HepG2 (cell line): Measurements from ENCODE around the gene CDC42EP4. TPM values are rescaled to one million over a fixed set of nuclear protein-coding genes. Genes with fewer than 3 reads are reported as not detected.

Source experiments
- ATAC-seq: fragments of 200-7000 bp; cut with Tn5 transposase; 3 replicates; pipeline ENCODE4 v1.9.1; 2020; ENCODE audit warnings: mild to moderate bottlenecking, moderate library complexity
- BruUV-seq: library from RNA; stranded (reverse); fragments of 400-500 nt; replicated peaks from 2 replicates; lab custom pipeline; 2021; lab: Mats Ljungman, UMichigan
- CTCF ChIA-PET: fragments of 300-600 bp; formaldehyde crosslinking; extraction: SDS; loops from one replicate; lab custom pipeline; 2021; ENCODE audit warnings: low total read pairs, inconsistent platforms, low intra/inter-chr PET ratio; lab: Yijun Ruan, JAX
- POLR2A ChIA-PET: fragments of 350-600 bp; sonication (Branson Sonifier 250); formaldehyde crosslinking; loops from one replicate; lab custom pipeline; 2020; ENCODE audit warnings: antibody characterized with exemption, inconsistent platforms; lab: Yijun Ruan, JAX
- DNase-seq: peaks from one replicate; pipeline ENCODE4 v3.0.0-alpha.2; 2015; ENCODE audit warnings: low spot score
- FAIRE-seq: peaks from 3 replicates; lab custom pipeline; 2011; peaks lifted over from hg19 to GRCh38; lab: Jason Lieb, UNC
- H2AFZ ChIP-seq: one replicate; pipeline ENCODE4 v1.6.1; 2011; ENCODE audit warnings: low read length, inconsistent platforms
- H3K27ac ChIP-seq: fragments of 300-600 bp; 3 replicates; pipeline ENCODE4 v1.8.0; 2011; ENCODE audit warnings: mixed run types, mild to moderate bottlenecking, mixed read lengths, low read length, inconsistent platforms; ENCODE audit not compliant: insufficient read depth; ENCODE audit errors: extremely low read length
- H3K27me3 ChIP-seq, 2 experiments: fragments of 200-600 bp in 1 of 2; 2 replicates in 1 of 2; 3 replicates in 1 of 2; pipeline versions ENCODE4 v1.6.0 to v1.8.0; 2011; ENCODE audit warnings: low read length in 2 of 2, mild to moderate bottlenecking in 2 of 2, moderate library complexity in 2 of 2, inconsistent platforms in 1 of 2; ENCODE audit not compliant: insufficient read depth in 2 of 2, control insufficient read depth in 1 of 2
- H3K36me3 ChIP-seq, 2 experiments: fragments of 200-600 bp in 1 of 2; replicated peaks in 1 of 2; 2 replicates in 1 of 2; 3 replicates in 1 of 2; pipeline versions ENCODE4 v1.5.1 to v1.8.0; 2011; ENCODE audit warnings: low read length in 2 of 2, inconsistent platforms in 1 of 2; ENCODE audit not compliant: insufficient read depth in 2 of 2, control insufficient read depth in 1 of 2
- H3K4me1 ChIP-seq: 2 replicates; pipeline ENCODE4 v1.5.1; 2012; ENCODE audit warnings: low read length, inconsistent platforms; ENCODE audit not compliant: insufficient read depth
- H3K4me2 ChIP-seq: 2 replicates; pipeline ENCODE4 v1.6.0; 2011; ENCODE audit warnings: low read depth, low read length, inconsistent platforms
- H3K4me3 ChIP-seq, 3 experiments: fragments of 200-600 bp in 1 of 3; sonication (generic), shearing (Covaris generic) in 1 of 3; replicated peaks in 1 of 3; 2 replicates each; pipeline ENCODE4 v1.5.1; 2011 to 2016; ENCODE audit warnings: low read length in 3 of 3, inconsistent platforms in 2 of 3, low read depth in 2 of 3, mild to moderate bottlenecking in 2 of 3, control low read depth in 1 of 3, mixed read lengths in 1 of 3; ENCODE audit not compliant: insufficient read depth in 1 of 3
- H3K79me2 ChIP-seq: one replicate; pipeline ENCODE4 v1.6.1; 2011; ENCODE audit warnings: low read length, inconsistent platforms; ENCODE audit not compliant: insufficient read depth
- H3K9ac ChIP-seq: 2 replicates; pipeline ENCODE4 v1.6.0; 2011; ENCODE audit warnings: mild to moderate bottlenecking, low read depth, low read length, inconsistent platforms; ENCODE audit not compliant: insufficient read depth
- H3K9me3 ChIP-seq: 2 replicates; pipeline ENCODE4 v1.5.1; 2012; ENCODE audit warnings: mild to moderate bottlenecking, low read length
- H4K20me1 ChIP-seq: 2 replicates; pipeline ENCODE4 v1.6.0; 2011; ENCODE audit warnings: inconsistent platforms, mild to moderate bottlenecking, low read length, moderate library complexity; ENCODE audit not compliant: insufficient read depth
- BCL6 ChIP-seq: IDR thresholded peaks from 2 replicates; pipeline ENCODE4 v1.6.1; 2016; ENCODE audit warnings: missing genetic modification reagents, missing compliant biosample characterization
- GFI1 ChIP-seq: sonication (generic); formaldehyde crosslinking; IDR thresholded peaks from 2 replicates; pipeline ENCODE4 v1.5.0; 2020; ENCODE audit warnings: missing genetic modification reagents, mild to moderate bottlenecking, borderline replicate concordance
- HNRNPLL ChIP-seq: fragments of 200-400 bp; formaldehyde crosslinking; IDR thresholded peaks from 2 replicates; pipeline ENCODE4 v1.6.1; 2017; ENCODE audit warnings: mild to moderate bottlenecking, low read depth, low read length; ENCODE audit not compliant: poor library complexity, severe bottlenecking
- MYNN ChIP-seq: sonication (generic); formaldehyde crosslinking; IDR thresholded peaks from 2 replicates; pipeline ENCODE4 v1.4.0; 2020; ENCODE audit warnings: mild to moderate bottlenecking, low read depth, missing genetic modification reagents
- NCOA1 ChIP-seq: sonication (generic); formaldehyde crosslinking; IDR thresholded peaks from 2 replicates; pipeline ENCODE4 v1.9.0; 2021; ENCODE audit warnings: missing genetic modification reagents
- NR2F6 ChIP-seq, 2 experiments: IDR thresholded peaks; 2 replicates each; pipeline ENCODE4 v1.6.1; 2016; ENCODE audit warnings: antibody characterized with exemption in 1 of 2, mild to moderate bottlenecking in 1 of 2
- RCOR2 ChIP-seq: IDR thresholded peaks from 2 replicates; pipeline ENCODE4 v1.6.1; 2016; ENCODE audit warnings: missing biosample characterization, missing genetic modification reagents
- THAP11 ChIP-seq: IDR thresholded peaks from 2 replicates; pipeline ENCODE4 v1.6.1; 2016; ENCODE audit warnings: missing biosample characterization, missing genetic modification reagents
- ZFP91 ChIP-seq: sonication (generic); formaldehyde crosslinking; IDR thresholded peaks from 2 replicates; pipeline ENCODE4 v1.9.0; 2022; ENCODE audit warnings: missing genetic modification reagents, mild to moderate bottlenecking, borderline replicate concordance
- ZGPAT ChIP-seq: IDR thresholded peaks from 2 replicates; pipeline ENCODE4 v1.6.1; 2016; ENCODE audit warnings: mild to moderate bottlenecking
- ZNF503 ChIP-seq: sonication (generic); formaldehyde crosslinking; IDR thresholded peaks from 2 replicates; pipeline ENCODE4 v1.4.0; 2020; ENCODE audit warnings: missing genetic modification reagents
- ZNF670 ChIP-seq: sonication (generic); formaldehyde crosslinking; IDR thresholded peaks from 2 replicates; pipeline ENCODE4 v1.8.0; 2022; ENCODE audit warnings: mild to moderate bottlenecking, missing genetic modification reagents, borderline replicate concordance
- ZSCAN9 ChIP-seq: IDR thresholded peaks from 2 replicates; pipeline ENCODE4 v1.6.1; 2016; ENCODE audit warnings: borderline replicate concordance
- WGBS: methylation state at CpG from one replicate; pipeline ENCODE4 v1.1.6; 2017; ENCODE audit warnings: low lambda C conversion rate; 5-methylcytosine and 5-hydroxymethylcytosine counted together
- in situ Hi-C: cut with HindIII; loops from 2 replicates; pipeline ENCODE4 v1.10.0; 2017; ENCODE audit warnings: low pct_unique_long_range_greater_than_20kb; ENCODE audit not compliant: extremely low pct_ligation_motif_present
- intact Hi-C: fragments of 100-400 bp; cut with micrococcal nuclease; formaldehyde crosslinking; loops from one replicate; pipeline ENCODE4 v1.10.0; 2022; ENCODE audit not compliant: unreplicated experiment
- polyA plus RNA-seq, 8 experiments: library from polyadenylated mRNA; depleted of rRNA in 3 of 8; stranded (reverse) in 7 of 8; unstranded in 1 of 8; fragments of >200 nt; fragmentation: Illumina TruSeq in 4 of 8; extraction: Trizol in 4 of 8; gene quantifications; 2 replicates each; pipeline versions ENCODE4 v1.2.1 to v1.2.3, GENCODE V29; 2011 to 2016; ENCODE audit warnings: low read depth in 4 of 8, missing spikeins in 1 of 8, mixed read lengths in 1 of 8; ENCODE audit not compliant: insufficient read depth in 1 of 8
- total RNA-seq, 5 experiments: library from RNA; depleted of rRNA; stranded (reverse); fragments of >200 nt; fragmentation: Illumina TruSeq; extraction: Trizol; gene quantifications; 2 replicates each; pipeline ENCODE4 v1.2.3, GENCODE V29; 2016; ENCODE audit warnings: low read depth in 1 of 5

The CDC42EP4 gene
- total and polyA plus RNA-seq, 2 of the 13 experiments (the other 11 are each of a cell fraction or from before 2014, with no cell fraction given) = 19.0 to 54.0 TPM

- DNase-seq = no peak
- no peaks in the 10 kb centered on the region for H4K20me1 ChIP-seq
- CTCF ChIA-PET = no interaction called here
- intact Hi-C loops = no loop called here
- H2AFZ ChIP-seq = no peak overlapping the region
- no peak for TF ChIP-seq ZGPAT (CRISPR knock-in tag)
- TF ChIP-seq ZNF503 = no peak
- TF ChIP-seq RCOR2 (CRISPR knock-in tag) = no peak
- TF ChIP-seq NR2F6 (IDR thresholded peaks at IDR 0.05) = no peak
- no peak for TF ChIP-seq NR2F6 (CRISPR knock-in tag; IDR thresholded peaks at IDR 0.05)
- TF ChIP-seq ZSCAN9 (CRISPR knock-in tag) = no peak
- TF ChIP-seq NCOA1 = no peak
- no peak for TF ChIP-seq BCL6 (CRISPR knock-in tag)
- TF ChIP-seq ZNF670 (CRISPR knock-in tag) = no peak
- no peak for TF ChIP-seq THAP11 (CRISPR knock-in tag)
- no peak for TF ChIP-seq HNRNPLL
- TF ChIP-seq MYNN (CRISPR knock-in tag) = no peak
- no peak for TF ChIP-seq ZFP91 (CRISPR knock-in tag)
- no peak for TF ChIP-seq GFI1 (CRISPR knock-in tag)
- TF ChIP-seq, all 625 proteins: peak for 0
- 42% methylated on average over 17 of the region's 17 CpGs for WGBS
- Histone ChIP-seq H3K9ac (no peak overlapping the region), H3K4me2 (no peak overlapping the region), H3K27me3 (peaks cover 16 to 76% of the 10 kb centered on the region in 2 experiments), H3K9me3 (no peaks in the 10 kb centered on the region), H3K27ac (no peak overlapping the region), H3K79me2 (no peaks in the 10 kb centered on the region), H3K4me3 (no peak overlapping the region), H3K4me1 (peaks cover 44% of the 10 kb centered on the region), H3K36me3 (no peaks in the 10 kb centered on the region)
- no peak for FAIRE-seq
- no peak for ATAC-seq
- POLR2A ChIA-PET = interaction anchor here (1.4 kb wide), 1 partner anchor 13 kb away, joined by 5 read pairs; no protein-coding TSS in a partner anchor
- BruUV-seq = no TSS peak
- in situ Hi-C loops = no loop called here
Measured at GRCh38 chr17:73343168-73343634, 31.4 kb upstream of the CDC42EP4 start.
